RKO (cell line): ENCODE data around the gene CRTC1.
"Not testable (repeated sequence)": the region's sequence is repeated elsewhere in the genome, so short reads cannot be mapped to it uniquely, and the experiment has no call there.

Source experiments
- DNase-seq: peaks from one replicate; pipeline ENCODE4 v3.0.0-alpha.2; 2016; ENCODE audit warnings: low spot score

CRTC1 gene

GRCh38 chr19:18730885-18731513, 47.5 kb downstream of the CRTC1 start:
- DNase-seq = no peak

- no peak for DNase-seq
Observed at GRCh38 chr19:18731562-18732008, 48.1 kb downstream of the CRTC1 start.

DNA sequence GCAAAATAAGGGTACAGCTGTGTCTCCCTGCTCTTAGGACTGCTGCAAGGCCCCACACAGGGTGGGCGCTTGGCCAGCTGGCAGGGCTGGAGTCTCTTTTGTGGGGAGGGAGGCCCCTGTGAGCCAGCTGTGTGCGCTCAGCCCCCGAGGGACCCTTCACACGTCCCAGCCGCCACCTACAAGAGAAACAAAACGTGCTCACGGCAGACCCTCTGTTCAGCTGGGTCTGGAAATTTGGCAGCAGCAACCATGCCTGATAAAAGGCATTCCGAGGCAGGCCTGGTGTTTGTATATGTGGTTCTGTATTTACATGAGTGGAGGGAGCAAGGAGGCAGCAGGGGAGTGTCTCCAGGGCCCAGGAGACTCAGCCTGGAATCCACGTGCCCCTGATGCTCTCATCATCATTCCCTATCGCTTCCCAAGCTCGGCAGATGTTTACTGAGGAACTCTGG, 49.7 kb downstream of the CRTC1 start:
- no peak for DNase-seq

DNA sequence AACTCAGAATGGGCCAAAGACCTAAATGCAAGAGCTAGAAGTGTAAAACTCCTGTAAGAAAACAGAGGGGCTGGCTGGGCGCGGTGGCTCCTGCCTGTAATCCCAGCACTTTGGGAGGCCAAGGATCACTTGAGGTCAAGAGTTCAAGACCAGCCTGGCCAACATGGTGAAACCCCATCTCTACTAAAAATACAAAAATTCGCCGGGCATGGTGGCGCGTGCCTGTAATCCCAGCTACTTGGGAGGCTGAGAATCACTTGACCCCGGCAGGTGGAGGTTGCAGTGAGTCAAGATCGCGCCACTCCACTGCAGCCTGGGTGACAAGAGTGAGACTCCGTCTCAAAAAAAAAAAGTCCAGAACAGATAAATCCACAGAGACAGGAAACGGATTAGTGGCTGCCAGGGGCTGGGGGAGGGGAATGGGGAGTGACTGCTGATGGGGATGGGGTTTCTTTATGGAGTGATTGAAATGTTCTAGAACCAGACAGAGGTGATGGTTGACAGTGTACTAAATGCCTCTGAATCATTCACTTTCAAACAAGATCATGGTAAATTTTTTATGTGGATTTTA, 50.4 kb downstream of the CRTC1 start:
- DNase-seq = not testable (repeated sequence)

GRCh38 chr19:18735324-18735723, 51.8 kb downstream of the CRTC1 start:
- no peak for DNase-seq

DNA sequence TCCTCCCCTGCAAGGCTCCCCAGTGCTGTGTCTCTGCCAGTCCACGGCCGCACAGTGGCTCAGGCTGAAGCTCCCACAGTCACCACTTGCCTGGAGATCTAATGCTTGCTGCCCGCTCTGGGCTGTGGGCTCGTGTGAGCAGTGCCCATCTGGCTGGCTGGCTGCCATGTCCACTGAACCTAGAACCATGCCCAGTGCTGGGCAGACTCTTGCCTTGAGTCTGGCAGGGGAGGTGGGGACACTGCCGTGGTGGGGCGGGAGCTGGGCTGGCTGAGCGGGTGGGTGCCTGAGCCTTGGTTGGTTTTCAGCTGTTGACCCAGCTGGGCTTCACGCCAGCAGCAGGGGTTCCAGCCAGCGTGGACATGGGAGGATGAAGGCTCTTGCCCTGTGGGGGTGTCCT, 52.3 kb downstream of the CRTC1 start:
- DNase-seq = no peak

DNA sequence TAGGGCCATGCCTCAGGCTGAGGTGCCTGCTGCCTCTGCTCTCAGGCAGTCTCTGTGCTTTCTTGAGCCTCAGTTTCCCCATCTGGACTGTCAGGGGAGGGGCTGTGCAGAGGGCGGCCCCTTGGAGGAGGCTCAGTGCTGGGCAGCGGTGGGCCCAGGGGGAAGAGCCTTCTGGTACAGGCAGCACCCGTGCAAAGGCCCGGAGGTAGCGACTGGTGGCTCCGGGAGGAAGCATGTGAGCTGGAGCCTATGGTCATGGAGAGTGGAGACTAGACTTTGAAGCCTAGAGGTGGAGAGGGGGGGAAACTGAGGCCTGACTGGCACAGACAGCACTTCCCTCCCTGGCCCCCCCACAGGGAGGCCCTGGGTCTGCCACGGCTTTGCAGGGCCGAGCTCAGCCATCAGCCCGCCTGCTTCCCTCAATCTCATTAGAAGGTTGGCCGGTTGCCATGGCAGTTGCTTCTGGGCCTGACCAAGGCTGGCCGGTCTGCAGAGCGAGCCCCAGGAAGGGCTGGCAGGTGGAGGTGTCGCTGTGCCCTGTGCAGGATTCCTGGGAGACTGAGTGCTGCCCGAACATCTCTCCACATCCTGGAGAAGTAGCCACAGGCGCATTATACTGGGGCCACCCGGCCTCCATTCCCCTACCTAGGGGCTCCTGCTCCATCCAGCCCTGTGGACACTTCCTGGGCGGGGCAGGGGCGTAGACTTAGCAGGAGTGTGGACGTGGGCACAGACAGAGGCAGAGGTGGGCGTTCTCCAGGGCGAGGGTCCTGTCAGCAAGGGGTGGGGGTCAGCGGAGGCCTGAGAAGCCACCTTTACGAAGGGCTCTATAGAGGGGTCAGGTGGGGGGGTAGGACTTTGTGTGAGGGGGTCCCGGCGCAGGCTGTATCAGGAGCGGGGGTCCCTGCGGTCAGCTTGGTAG, 53.2 kb downstream of the CRTC1 start:
- DNase-seq = no peak

DNA sequence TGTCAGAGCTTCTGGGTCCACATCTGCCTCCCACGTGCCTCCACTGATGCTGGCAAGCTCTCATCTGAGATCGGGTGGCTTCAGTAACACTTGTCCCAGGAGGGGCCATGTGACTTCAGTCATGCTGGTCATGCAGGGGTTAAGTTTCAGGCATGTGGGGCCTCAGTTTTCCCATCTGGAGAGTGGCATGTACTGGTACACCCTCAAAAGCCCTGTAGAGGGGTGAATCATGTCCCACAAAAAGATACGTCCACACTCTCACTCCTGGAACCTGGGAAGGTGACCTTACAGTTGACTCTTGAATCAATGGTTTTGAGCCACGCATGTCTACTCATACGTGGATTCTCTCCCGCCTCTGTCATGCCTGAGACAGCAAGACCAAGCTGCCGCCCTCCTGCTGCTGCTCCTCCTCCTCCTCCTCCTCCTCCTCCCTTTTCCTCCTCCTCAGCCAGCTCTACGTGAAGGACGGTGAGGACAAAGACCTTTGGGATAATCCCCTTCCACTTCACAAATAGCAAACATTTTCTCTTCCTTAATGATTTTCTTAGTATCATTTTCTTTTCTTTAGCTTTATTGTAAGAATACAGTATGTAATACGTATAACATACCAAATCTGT, 54.0 kb downstream of the CRTC1 start:
- DNase-seq = no peak

DNA sequence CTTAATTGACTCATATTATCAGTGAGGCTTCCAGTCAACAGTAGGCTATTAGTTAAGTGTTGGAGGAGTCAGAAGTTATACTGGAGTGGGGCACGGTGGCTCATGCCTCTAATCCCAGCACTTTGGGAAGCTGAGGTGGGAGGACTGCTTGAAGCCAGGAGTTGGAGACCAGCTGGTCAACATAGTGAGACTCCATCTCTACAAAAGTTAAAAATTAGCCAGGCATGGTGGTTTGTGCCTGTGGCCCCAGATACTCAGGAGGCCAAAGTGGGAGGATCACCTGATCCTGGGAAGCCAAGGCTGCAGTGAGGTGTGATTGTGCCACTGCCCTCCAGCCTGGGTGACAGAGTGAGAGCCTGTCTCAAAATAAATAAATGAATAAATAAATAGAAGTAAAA, 54.5 kb downstream of the CRTC1 start:
- no peak for DNase-seq

DNA sequence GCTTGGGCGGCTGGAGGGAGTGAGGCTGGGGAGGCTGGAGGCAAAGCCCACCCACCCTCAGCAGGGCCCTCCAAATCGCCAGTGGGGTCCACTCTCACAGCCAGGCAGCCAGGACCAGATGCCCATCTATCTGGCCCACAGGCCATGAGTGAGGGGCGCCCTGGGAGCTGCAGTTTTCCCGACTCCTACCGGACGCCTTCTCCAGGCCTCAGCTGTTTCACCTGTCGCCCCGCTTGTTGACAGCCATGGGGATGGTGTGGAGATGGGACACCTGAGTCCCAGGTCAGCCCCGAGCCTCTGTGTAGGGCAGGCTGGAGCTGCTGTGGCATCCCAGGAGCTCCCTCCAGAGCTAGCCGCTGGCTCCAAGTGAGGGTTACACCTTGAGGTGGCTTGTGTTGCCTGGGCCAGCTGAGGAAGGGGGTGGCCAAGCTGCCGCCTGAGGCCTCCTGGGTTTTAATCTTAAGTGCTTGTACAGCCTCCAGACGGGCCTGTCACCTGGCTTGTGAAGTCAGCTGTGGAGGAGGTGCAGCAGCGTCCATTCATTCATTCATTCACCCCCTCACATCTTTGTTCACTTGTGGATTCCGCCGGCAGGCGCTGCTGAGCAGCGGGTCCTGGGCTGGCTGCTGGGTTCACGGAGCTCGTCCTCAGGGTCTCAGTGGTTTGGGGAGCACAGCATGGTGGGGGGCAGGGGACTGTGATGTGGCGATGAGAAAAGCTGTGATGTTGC, 55.6 kb downstream of the CRTC1 start:
- no peak for DNase-seq

DNA sequence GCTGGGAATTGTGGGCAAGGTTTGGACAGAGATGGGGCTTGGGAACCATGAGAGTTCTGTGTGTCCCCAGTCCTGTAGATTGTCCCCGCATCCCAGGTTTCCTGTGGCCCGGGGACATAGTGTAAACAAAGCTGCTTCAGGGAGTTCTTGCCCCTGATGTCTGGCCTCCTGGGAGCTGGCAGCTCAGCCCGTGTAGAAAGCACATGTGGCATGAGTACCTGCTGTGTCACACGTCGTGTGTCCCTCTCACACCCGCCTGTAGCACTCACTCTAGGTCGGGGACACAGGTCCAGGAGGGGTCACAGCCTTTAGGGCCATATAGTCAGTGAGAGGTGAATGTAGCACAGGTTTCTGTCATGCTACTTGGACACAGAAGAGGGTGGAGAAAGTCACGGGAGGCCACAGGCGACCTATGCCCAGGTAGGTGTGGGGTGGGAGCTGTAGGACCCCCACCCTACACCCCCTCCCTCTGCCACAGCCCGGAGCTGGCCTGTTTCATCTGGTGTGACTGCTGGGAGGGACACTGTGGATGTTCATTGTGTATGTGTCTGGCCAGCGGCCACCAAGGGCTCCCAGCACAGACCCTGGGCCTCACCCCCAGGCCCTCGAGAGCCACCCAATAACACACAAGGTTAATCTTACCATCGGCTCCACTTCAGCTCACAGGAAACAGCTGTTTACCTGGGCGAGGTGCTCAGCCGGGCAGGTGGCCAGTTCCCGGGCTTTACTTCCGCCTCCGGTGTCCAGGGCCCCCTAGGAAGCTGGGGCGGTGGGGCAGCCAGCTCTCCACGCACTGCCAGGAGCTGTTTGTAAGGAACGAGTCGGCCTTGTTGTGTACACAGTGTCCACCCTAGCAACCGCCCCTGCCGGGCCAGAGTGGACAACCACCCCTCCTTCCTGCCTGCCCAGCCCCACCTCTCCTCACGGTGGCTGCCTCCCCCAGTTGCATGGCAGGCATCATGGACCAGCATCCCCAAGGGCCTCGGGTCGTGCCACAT, 57.9 kb downstream of the CRTC1 start:
- no peak for DNase-seq

DNA sequence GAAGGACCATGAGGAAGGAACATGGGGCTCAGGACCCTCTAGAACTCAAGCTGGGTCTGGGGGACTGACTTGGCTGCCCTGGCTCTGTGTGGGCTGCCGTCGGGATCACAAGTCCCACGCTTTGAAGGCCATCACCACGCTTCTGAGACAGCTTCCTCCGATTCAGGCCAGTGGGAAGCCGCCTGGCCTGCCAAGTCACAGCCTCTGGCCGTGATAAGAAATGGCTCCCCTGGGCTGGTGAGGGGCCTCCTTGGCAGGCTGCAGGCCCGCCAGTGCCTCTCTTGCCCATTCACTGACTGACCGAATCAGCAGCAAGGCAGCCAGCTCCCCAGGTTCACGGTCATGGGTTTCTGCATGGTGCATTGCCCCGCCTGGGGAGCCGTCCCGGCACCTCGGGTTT, 58.8 kb downstream of the CRTC1 start:
- DNase-seq = no peak

- no peak for DNase-seq
Observed at GRCh38 chr19:18742838-18743783, 59.6 kb downstream of the CRTC1 start.

DNA sequence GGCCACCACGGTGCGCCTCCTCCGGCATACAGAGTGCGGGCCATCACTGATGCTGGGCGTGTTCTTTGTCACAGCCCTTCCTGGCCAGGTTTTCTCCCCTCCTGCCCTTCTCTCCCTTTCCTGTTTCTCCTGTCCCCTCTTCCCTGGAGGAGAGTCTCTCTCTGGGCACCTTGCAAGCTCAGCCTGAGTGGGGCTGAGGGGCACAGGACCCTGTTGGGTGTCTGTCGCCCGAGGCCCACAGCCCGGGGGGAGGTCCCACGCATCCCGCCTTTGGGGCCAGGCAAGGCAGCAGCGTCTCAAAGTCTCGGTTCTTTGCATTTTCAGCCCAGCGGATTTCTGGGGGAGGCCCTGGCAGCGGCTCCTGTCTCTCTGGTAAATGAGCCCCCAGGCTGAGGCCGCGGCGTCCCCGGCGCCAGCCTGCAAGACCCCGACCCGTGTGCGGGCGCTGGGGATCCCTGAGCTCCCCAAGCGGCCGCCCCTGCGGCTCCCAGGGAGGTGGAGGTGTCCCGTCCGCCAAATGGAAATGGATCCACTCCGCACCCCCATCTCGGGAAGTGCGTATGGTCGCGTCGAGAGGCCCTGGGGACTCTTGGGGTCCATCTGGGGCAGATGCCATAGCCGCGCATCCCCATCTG, 60.4 kb downstream of the CRTC1 start:
- DNase-seq = no peak

DNA sequence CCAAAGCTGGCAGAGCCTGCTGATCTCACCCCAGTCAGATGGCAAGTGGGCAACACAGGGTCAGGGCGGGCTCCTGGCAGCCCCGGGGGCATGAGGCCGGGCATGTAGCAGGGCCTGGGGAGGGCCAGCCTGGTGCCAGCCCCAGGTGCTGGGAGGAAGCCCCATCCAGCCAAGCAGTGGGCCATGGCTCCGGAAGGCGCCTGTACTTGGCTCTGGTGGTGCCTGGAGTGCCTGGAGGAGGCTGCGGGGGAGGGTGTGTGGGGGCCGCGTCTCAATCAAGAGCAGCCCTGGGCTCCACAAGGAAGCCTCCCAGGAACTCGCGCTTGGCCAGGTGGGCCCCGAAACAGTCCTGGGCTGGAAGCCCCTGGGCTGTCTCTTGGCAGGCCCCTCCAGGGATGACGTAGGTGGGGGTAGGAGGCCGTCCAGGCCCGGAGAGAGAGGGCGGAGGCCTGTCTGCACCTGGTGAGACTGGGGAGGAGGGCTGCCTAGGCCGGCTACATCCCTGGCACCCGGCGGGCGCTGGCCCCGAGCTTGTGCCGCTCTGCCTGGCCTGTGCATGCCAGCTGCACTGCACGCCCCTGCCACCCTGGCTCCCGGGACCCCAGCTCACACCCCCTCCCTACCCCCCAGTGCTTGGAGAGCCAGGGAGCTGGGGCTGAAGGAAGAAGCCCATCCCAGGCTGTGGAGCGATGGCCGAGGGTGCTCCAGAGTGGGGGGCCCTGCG, 61.7 kb downstream of the CRTC1 start:
- DNase-seq = no peak

DNA sequence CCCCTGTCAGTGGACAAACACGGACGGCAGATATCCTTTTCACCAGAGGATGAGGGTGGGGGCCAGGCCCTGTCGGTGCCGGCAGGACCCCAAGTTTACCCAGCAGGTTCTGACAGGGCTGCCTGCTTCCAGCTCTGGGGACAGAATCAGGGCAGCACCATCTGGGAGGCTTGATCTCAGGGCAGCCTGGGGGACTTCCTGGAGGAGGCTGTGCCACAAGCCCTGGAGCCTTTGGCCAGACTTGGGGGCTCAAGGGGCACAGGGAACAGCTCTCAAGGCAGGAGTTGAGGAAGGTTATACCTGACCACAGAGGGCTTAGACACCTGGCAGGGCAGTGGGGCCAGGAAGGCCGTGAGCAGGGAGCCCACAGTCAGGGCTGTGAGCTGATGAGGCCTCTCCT, 62.5 kb downstream of the CRTC1 start:
- DNase-seq = no peak

- no peak for DNase-seq
Observed at GRCh38 chr19:18746401-18747325, 63.2 kb downstream of the CRTC1 start.
